ENCODE data around the gene CD9.

Gene CD9

GRCh38 chr12:6271281-6271680, 71.1 kb downstream of the CD9 start:
- Histone ChIP-seq H3K27ac (replicated peaks) (no peak overlapping the region), H3K4me3 (replicated peaks; ENCODE audit: insufficient read depth, low read length) (no peak overlapping the region), H3K27me3 (ENCODE audit: insufficient read depth, poor library complexity, severe bottlenecking) (peaks cover 5% of the 10 kb centered on the region)
- no peak for DNase-seq (ENCODE audit: low read depth in 1 of 2, low spot score in 1 of 2)
- TF ChIP-seq, protein P1, sequence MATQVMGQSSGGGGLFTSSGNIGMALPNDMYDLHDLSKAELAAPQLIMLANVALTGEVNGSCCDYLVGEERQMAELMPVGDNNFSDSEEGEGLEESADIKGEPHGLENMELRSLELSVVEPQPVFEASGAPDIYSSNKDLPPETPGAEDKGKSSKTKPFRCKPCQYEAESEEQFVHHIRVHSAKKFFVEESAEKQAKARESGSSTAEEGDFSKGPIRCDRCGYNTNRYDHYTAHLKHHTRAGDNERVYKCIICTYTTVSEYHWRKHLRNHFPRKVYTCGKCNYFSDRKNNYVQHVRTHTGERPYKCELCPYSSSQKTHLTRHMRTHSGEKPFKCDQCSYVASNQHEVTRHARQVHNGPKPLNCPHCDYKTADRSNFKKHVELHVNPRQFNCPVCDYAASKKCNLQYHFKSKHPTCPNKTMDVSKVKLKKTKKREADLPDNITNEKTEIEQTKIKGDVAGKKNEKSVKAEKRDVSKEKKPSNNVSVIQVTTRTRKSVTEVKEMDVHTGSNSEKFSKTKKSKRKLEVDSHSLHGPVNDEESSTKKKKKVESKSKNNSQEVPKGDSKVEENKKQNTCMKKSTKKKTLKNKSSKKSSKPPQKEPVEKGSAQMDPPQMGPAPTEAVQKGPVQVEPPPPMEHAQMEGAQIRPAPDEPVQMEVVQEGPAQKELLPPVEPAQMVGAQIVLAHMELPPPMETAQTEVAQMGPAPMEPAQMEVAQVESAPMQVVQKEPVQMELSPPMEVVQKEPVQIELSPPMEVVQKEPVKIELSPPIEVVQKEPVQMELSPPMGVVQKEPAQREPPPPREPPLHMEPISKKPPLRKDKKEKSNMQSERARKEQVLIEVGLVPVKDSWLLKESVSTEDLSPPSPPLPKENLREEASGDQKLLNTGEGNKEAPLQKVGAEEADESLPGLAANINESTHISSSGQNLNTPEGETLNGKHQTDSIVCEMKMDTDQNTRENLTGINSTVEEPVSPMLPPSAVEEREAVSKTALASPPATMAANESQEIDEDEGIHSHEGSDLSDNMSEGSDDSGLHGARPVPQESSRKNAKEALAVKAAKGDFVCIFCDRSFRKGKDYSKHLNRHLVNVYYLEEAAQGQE (IDR thresholded peaks at IDR 0.05; ENCODE audit: insufficient replicate concordance, low read depth) = no peak
- no peak for TF ChIP-seq GABPA (IDR thresholded peaks at IDR 0.05; ENCODE audit: low read depth)
- no peak for TF ChIP-seq SPI1 (IDR thresholded peaks at IDR 0.05; ENCODE audit: borderline replicate concordance, low read depth)
- TF ChIP-seq, protein P2, sequence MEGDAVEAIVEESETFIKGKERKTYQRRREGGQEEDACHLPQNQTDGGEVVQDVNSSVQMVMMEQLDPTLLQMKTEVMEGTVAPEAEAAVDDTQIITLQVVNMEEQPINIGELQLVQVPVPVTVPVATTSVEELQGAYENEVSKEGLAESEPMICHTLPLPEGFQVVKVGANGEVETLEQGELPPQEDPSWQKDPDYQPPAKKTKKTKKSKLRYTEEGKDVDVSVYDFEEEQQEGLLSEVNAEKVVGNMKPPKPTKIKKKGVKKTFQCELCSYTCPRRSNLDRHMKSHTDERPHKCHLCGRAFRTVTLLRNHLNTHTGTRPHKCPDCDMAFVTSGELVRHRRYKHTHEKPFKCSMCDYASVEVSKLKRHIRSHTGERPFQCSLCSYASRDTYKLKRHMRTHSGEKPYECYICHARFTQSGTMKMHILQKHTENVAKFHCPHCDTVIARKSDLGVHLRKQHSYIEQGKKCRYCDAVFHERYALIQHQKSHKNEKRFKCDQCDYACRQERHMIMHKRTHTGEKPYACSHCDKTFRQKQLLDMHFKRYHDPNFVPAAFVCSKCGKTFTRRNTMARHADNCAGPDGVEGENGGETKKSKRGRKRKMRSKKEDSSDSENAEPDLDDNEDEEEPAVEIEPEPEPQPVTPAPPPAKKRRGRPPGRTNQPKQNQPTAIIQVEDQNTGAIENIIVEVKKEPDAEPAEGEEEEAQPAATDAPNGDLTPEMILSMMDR (IDR thresholded peaks at IDR 0.05; ENCODE audit: insufficient read depth, low read length) = no peak
- TF ChIP-seq POLR2AphosphoS5 (IDR thresholded peaks at IDR 0.05; ENCODE audit: low read depth) = no peak

DNA sequence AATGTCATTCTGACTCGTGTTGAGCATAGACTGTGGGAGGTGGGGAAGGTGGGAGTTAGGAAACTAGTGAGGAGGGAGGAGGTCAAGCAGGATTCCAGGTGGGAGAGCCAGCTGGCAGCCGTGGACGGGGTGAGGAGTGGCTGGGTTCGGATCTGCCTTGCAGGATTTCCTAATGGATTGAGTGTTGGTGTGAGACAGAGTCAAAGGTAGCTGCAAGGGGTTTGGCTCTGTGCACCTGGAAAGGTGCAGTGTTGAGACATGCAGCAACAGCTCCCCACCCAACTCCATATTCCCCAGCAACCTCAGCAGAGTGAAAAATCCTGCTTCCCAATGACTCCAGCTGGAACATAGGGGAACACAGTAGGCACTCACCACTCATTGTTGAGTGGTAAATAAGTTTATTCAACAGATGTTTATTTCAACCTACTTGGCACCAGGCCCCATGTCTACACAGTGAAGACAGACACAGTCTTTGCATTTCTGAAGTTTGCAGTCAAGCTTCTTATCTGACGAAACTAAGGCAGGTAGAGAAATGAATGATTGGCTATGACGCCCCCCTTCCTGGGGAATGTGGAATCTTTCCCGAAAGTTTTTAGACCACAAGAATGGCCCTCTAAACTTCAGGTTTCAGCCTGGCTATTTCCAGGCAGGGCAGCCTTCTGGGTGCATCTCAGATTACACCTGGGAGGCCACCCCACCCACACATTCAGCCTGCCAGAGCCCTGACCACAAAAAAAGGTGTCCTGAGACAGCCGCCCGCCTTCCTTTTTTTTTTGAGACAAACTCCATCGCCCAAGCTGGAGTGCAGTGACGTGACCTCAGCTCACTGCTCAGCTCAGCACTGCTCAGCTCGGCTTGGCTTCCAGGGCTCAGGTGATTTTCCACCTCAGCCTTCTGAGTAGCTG, 72.4 kb downstream of the CD9 start:
- no peak for DNase-seq (ENCODE audit: low read depth in 1 of 2, low spot score in 1 of 2)
- H3K4me3 ChIP-seq (replicated peaks; ENCODE audit: insufficient read depth, low read length) = no peak overlapping the region
- TF ChIP-seq POLR2AphosphoS5 (IDR thresholded peaks at IDR 0.05; ENCODE audit: low read depth) (no peak), GABPA (IDR thresholded peaks at IDR 0.05; ENCODE audit: low read depth) (no peak), SPI1 (IDR thresholded peaks at IDR 0.05; ENCODE audit: borderline replicate concordance, low read depth) (no peak)
- TF ChIP-seq, protein P2 (IDR thresholded peaks at IDR 0.05; ENCODE audit: insufficient read depth, low read length) = no peak
- TF ChIP-seq, protein P1 (IDR thresholded peaks at IDR 0.05; ENCODE audit: insufficient replicate concordance, low read depth) = no peak
- H3K27me3 ChIP-seq (ENCODE audit: insufficient read depth, poor library complexity, severe bottlenecking) = peaks cover 5% of the 10 kb centered on the region
- H3K27ac ChIP-seq (replicated peaks) = no peak overlapping the region

- TF ChIP-seq SPI1 (IDR thresholded peaks at IDR 0.05; ENCODE audit: borderline replicate concordance, low read depth) = no peak
- TF ChIP-seq, protein P2 (IDR thresholded peaks at IDR 0.05; ENCODE audit: insufficient read depth, low read length) = no peak
- TF ChIP-seq GABPA (IDR thresholded peaks at IDR 0.05; ENCODE audit: low read depth) = no peak
- TF ChIP-seq, protein P1 (IDR thresholded peaks at IDR 0.05; ENCODE audit: insufficient replicate concordance, low read depth) = no peak
- DNase-seq (ENCODE audit: low read depth in 1 of 2, low spot score in 1 of 2) = no peak
- H3K27me3 ChIP-seq (ENCODE audit: insufficient read depth, poor library complexity, severe bottlenecking) = peaks cover 9% of the 10 kb centered on the region
- no peak overlapping the region for H3K4me3 ChIP-seq (replicated peaks; ENCODE audit: insufficient read depth, low read length)
- H3K27ac ChIP-seq (replicated peaks) = no peak overlapping the region
Measured at GRCh38 chr12:6273205-6273540, 73.0 kb downstream of the CD9 start.

Measured in HL-60 (cell line).